ENCODE data around the gene ETV6.
"Not testable (repeated sequence)": the region's sequence is repeated elsewhere in the genome, so short reads cannot be mapped to it uniquely, and the experiment has no call there.

Gene ETV6

DNA sequence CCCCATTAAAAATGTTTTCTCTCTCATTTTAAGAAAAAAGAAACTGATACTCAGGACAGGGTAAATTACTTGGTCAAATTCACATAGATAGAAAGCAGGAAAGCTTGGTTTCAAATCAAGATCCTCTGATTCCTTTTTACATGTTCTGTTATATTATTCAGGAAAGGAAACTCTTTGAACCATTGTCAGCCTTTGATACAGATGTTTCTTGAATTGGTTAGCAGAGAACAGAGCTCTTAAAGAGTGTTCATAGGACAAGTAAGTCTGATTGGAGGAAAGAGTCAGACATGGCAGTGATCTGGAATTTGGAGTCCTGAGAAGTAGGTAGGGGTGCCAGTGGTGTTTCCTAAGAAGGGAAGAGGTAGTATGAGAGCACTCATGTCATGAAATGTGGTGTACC, 256.1 kb downstream of the ETV6 start:
- DNase-seq (ENCODE audit: low read depth in 2 of 3, low spot score in 1 of 3), result no peak

GRCh38 chr12:11906286-11906935, 256.9 kb downstream of the ETV6 start:
- DNase-seq (ENCODE audit: low read depth in 2 of 3, low spot score in 1 of 3), result no peak

- DNase-seq (ENCODE audit: low read depth in 2 of 3, low spot score in 1 of 3), result no peak
These were observed 258.2 kb downstream of the ETV6 start for GRCh38 chr12:11907625-11908024.

DNA sequence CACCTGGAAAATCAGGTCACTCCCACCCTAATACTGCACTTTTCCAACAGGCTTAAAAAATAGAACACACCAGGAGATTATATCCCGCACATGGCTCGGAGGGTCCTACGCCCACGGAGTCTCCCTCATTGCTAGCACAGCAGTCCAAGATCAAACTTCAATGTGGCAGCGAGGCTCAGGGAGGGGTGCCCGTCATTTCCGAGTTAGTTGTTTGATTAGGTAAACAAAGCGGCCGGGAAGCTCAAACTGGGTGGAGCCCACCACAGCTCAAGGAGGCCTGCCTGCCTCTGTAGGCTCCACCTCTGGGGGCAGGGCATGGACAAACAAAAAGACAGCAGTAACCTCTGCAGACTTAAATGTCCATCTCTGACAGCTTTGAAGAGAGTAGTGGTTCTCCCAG, 259.9 kb downstream of the ETV6 start:
- DNase-seq (ENCODE audit: low read depth in 2 of 3, low spot score in 1 of 3), result not testable (repeated sequence)

- no peak for DNase-seq (ENCODE audit: low read depth in 2 of 3, low spot score in 1 of 3)
These were observed 266.6 kb downstream of the ETV6 start for GRCh38 chr12:11916113-11916512.

- no peak for DNase-seq (ENCODE audit: low read depth in 2 of 3, low spot score in 1 of 3)
These were observed 267.3 kb downstream of the ETV6 start for GRCh38 chr12:11916771-11917170.

DNA sequence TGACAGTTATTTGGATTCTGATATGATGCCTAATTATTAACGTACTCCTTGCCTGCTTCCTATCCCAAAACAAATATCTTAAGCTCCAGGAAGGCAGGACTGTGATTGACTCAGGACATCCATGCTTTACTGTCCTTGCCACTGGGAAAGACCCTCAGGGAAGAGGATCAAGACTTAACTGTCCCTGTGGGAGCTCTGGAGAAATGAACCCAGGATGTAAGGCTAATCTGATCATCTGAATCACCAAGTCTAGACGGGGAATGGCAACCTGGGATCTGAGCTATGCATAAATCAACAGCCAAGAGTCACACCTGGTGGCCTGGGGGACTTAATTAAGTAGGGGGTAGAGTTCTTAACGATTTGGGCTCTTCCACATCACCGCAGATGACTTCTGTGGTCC, 268.0 kb downstream of the ETV6 start:
- no peak for DNase-seq (ENCODE audit: low read depth in 2 of 3, low spot score in 1 of 3)

DNA sequence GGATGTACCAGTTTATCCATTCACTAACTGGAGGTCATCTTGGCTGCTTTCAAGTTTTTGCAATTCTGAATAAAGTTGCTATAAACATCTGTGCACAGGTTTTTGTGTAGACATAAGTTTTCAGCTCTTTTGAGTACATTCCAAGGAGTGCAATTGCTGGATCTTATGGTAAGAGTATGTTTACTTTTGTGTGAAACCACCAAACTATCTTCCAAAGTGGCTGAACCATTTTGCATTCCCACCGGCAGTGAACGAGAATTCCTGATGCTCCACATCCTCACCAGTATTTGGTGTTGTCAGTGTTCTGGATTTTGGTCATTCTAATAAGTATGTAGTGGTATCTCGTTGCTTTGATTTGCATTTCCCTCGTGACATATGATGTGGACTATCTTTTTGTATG, 270.8 kb downstream of the ETV6 start:
- DNase-seq (ENCODE audit: low read depth in 2 of 3, low spot score in 1 of 3), result no peak

GRCh38 chr12:11922361-11922760, 272.9 kb downstream of the ETV6 start:
- DNase-seq (ENCODE audit: low read depth in 2 of 3, low spot score in 1 of 3), result no peak

- no peak for DNase-seq (ENCODE audit: low read depth in 2 of 3, low spot score in 1 of 3)
These were observed 273.6 kb downstream of the ETV6 start for GRCh38 chr12:11923067-11923466.

DNA sequence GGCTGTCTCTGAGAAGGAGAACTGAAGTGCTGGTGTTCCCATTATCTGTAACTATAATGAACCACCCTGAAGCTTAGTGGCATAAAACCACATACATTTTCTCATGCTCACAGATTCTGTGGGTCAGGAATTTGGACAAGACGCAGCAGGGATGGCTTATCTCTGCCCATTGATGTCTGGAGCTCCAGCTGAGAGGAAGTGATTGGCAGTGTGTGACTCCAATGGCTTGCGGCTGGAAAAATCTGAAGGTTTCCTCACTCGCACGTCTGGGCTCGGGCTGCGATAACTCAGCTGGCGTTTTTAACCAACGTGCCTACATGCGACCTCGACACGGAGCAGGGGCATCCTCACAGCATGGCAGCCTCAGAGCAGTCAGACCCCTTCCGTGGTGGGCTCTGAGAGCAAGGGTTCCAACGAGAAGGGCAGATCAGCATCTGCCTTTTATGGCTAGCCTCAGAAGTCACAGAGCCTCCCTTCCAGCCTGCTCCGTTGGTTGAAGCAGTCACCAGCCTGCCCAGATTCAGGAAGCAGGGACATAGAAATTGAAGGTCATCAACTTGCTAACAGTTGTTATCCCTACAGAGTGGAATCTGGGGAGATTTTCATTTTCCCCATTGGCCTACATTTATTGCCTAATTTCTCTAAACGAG, 277.9 kb downstream of the ETV6 start:
- DNase-seq (ENCODE audit: low read depth in 2 of 3, low spot score in 1 of 3), result no peak

DNA sequence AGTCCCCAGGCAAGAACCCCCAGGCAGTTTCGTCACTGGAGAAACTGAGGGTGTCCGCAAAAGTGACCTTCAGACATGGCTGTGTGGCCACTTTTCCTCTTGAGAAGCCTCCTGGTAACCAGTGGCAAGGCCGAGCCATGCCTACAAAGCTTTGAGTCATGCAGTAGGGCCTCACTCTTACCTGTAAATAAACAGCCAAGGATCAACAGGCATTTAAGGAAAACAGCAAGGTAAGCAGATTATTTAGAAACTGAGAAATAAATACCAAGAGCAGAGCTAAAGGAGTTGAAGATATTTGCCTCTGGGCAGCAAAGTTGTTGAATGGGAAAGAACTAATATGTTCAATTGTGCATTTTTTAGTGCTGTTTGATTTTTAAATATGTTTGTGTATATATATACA, 280.2 kb downstream of the ETV6 start:
- no peak for DNase-seq (ENCODE audit: low read depth in 2 of 3, low spot score in 1 of 3)

GRCh38 chr12:11939223-11939622, 289.7 kb downstream of the ETV6 start:
- DNase-seq (ENCODE audit: low read depth in 2 of 3, low spot score in 1 of 3), result no peak

DNA sequence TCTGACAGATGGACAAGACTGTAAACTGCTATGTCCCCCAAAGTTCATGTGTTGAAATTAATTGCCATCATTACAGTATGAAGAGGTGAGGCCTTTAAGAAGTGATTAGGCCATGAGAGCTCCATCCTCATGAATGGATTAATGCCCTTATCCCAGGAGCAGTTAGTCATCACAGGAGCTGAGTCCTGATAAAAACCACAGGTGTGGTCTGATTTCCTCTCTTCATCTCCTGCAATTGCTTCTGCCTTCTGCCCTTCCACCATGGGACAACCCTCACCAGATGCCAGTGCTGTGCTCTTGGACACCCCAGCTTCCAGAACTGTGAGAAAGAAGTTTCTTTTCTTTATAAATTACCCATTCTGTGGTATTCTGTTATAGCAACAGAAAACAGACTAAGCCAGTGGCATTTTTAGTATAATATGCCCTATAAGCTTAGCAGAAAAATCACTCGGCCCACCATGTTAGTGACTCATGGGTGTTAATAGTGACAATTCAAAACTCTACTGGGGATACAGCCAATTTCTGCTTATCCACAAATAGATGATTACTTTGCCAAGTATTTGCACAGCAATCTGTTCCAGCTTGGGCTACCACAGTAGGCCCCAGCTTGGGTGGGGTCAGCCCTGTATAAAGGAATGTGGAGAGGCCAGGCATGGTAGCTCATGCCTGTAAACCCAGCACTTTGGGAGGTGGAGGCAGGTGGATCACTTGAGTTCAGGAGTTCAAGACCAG, 292.3 kb downstream of the ETV6 start:
- DNase-seq (ENCODE audit: low read depth in 2 of 3, low spot score in 1 of 3), result no peak

GRCh38 chr12:11943919-11944700, 294.6 kb downstream of the ETV6 start:
- no peak for DNase-seq (ENCODE audit: low read depth in 2 of 3, low spot score in 1 of 3)
